Omental fat pad (tissue), 4 donors: ENCODE results near the gene TRIM66. TPM values are rescaled to one million over a fixed set of nuclear protein-coding genes. Genes with fewer than 3 reads are reported as not detected.
A peak's percentile ranks its signal among the peaks of the same experiment; 100 is the strongest.

ENCODE experiments used
- ATAC-seq: fragments of 150-250 bp; one replicate; pipeline ENCODE4 v1.9.1; 2016; ENCODE audit warnings: mild to moderate bottlenecking, moderate library complexity; ENCODE audit not compliant: low FRiP score
- DNase-seq: peaks from one replicate; pipeline ENCODE4 v3.0.0-alpha.2; 2019; ENCODE audit warnings: low spot score
- CTCF ChIP-seq, 3 donors: fragments of 450-650 bp; IDR thresholded peaks; one replicate each; pipeline ENCODE4 v1.5.1; 2016 to 2017; ENCODE audit warnings: antibody characterized with exemption in 3 of 3, mild to moderate bottlenecking in 3 of 3, moderate library complexity in 2 of 3
- total RNA-seq, 4 donors: library from RNA; depleted of rRNA; stranded (reverse); fragments of >200 nt; gene quantifications; one replicate each; pipeline ENCODE4 v1.1.0, GENCODE V29; 2016

Gene TRIM66
- total RNA-seq, 4 donors from 2014 or later: 3.7 to 11.3 (median 5.1) TPM

GRCh38 chr11:8661001-8661795, 21.3 kb downstream of the TRIM66 start:
- DNase-seq (no peak), ATAC-seq (no peak)
- TF ChIP-seq CTCF (IDR thresholded peaks at IDR 0.05): no peak

- DNase-seq: no peak
These were observed 24.0 kb downstream of the TRIM66 start for GRCh38 chr11:8658321-8659057.

GRCh38 chr11:8656291-8656690, 26.2 kb downstream of the TRIM66 start:
- ATAC-seq (no peak), DNase-seq (no peak)
- no peak for TF ChIP-seq CTCF (IDR thresholded peaks at IDR 0.05)

More at GRCh38 chr11:8658321-8659057, 24.0 kb downstream of the TRIM66 start:
- no peak for ATAC-seq
- no peak for TF ChIP-seq CTCF (IDR thresholded peaks at IDR 0.05)

- ATAC-seq (no peak), DNase-seq (no peak)
- TF ChIP-seq CTCF (IDR thresholded peaks at IDR 0.05): no peak
These were observed 28.0 kb downstream of the TRIM66 start for GRCh38 chr11:8654503-8654902.

GRCh38 chr11:8652140-8652539, 30.3 kb downstream of the TRIM66 start:
- DNase-seq (no peak), ATAC-seq (peak; percentile 37)
- no peak for TF ChIP-seq CTCF (IDR thresholded peaks at IDR 0.05)

- no peak for ATAC-seq
- DNase-seq: no peak
- no peak for TF ChIP-seq CTCF (IDR thresholded peaks at IDR 0.05)
These were observed 32.0 kb downstream of the TRIM66 start for GRCh38 chr11:8650401-8650990.
